ENCODE results near the gene COL8A2. TPM values are rescaled to one million over a fixed set of nuclear protein-coding genes. Genes with fewer than 3 reads are reported as not detected.

Gene COL8A2
- polyA plus RNA-seq, 1 donor from 2014 or later, result not detected

GRCh38 chr1:36135796-36136195 is 10.8 kb upstream of the COL8A2 start:
- Histone ChIP-seq H3K36me3 (ENCODE audit: insufficient read depth, low read length) (peaks cover 5% of the 10 kb centered on the region), H3K9me3 (ENCODE audit: low read length) (no peaks in the 10 kb centered on the region), H3K4me2 (ENCODE audit: low read length) (no peak overlapping the region), H2AFZ (ENCODE audit: low read depth, low read length) (no peak overlapping the region), H4K20me1 (ENCODE audit: insufficient read depth) (no peaks in the 10 kb centered on the region), H3K9ac (ENCODE audit: low read length) (no peak overlapping the region), H3K4me3 (ENCODE audit: low read length) (no peak overlapping the region), H3K9me2 (ENCODE audit: insufficient read depth, low read length) (no peaks in the 10 kb centered on the region), H3K27ac (ENCODE audit: low read length) (no peak overlapping the region), H3K79me2 (replicated peaks; ENCODE audit: insufficient read depth, low read length) (no peaks in the 10 kb centered on the region), H3K27me3 (ENCODE audit: insufficient read depth, low read depth, low read length) (no peaks in the 10 kb centered on the region), H3F3A (ENCODE audit: insufficient read depth, low read length, poor library complexity, severe bottlenecking) (no peaks in the 10 kb centered on the region)
- TF ChIP-seq POLR2AphosphoS5 (IDR thresholded peaks at IDR 0.05), result no peak

GRCh38 chr1:36135330-36135667 is 10.3 kb upstream of the COL8A2 start:
- Histone ChIP-seq H3K79me2 (replicated peaks; ENCODE audit: insufficient read depth, low read length) (no peaks in the 10 kb centered on the region), H3K27ac (ENCODE audit: low read length) (no peak overlapping the region), H3K9me3 (ENCODE audit: low read length) (no peaks in the 10 kb centered on the region), H2AFZ (ENCODE audit: low read depth, low read length) (no peak overlapping the region), H3F3A (ENCODE audit: insufficient read depth, low read length, poor library complexity, severe bottlenecking) (no peaks in the 10 kb centered on the region), H3K4me3 (ENCODE audit: low read length) (no peak overlapping the region), H3K27me3 (ENCODE audit: insufficient read depth, low read depth, low read length) (no peaks in the 10 kb centered on the region), H3K4me2 (ENCODE audit: low read length) (no peak overlapping the region), H3K36me3 (ENCODE audit: insufficient read depth, low read length) (peaks cover 5% of the 10 kb centered on the region), H3K9ac (ENCODE audit: low read length) (no peak overlapping the region), H4K20me1 (ENCODE audit: insufficient read depth) (no peaks in the 10 kb centered on the region), H3K9me2 (ENCODE audit: insufficient read depth, low read length) (no peaks in the 10 kb centered on the region)
- TF ChIP-seq EZH2 (IDR thresholded peaks at IDR 0.05; ENCODE audit: borderline replicate concordance, insufficient read depth, low read length, poor library complexity, severe bottlenecking) (no peak), CTCF (IDR thresholded peaks at IDR 0.05; ENCODE audit: poor library complexity, severe bottlenecking) (no peak), TAF1 (IDR thresholded peaks at IDR 0.05; ENCODE audit: low read depth) (no peak), REST (IDR thresholded peaks at IDR 0.05; ENCODE audit: borderline replicate concordance) (no peak), EP300 (conservative IDR thresholded peaks at IDR 0.05; ENCODE audit: poor library complexity, severe bottlenecking) (no peak), RAD21 (conservative IDR thresholded peaks at IDR 0.05) (no peak), MXI1 (conservative IDR thresholded peaks at IDR 0.05; ENCODE audit: poor library complexity, severe bottlenecking) (no peak), SMC3 (conservative IDR thresholded peaks at IDR 0.05; ENCODE audit: poor library complexity) (no peak), POLR2AphosphoS5 (IDR thresholded peaks at IDR 0.05) (no peak)

Measured in neural cell (in vitro differentiated cells).